AG04450 (cell line): ENCODE measurements around the gene PRDM8. TPM values are rescaled to one million over a fixed set of nuclear protein-coding genes. Genes with fewer than 3 reads are reported as not detected.

Source experiments
- CTCF ChIA-PET: fragments of 300-600, 350-600 bp; formaldehyde crosslinking; extraction: SDS; loops from one replicate; lab custom pipeline; 2022; ENCODE audit warnings: antibody characterized with exemption, inconsistent platforms; lab: Charles Lee
- POLR2A ChIA-PET: fragments of 350-600 bp; formaldehyde crosslinking; extraction: SDS; loops from one replicate; lab custom pipeline; 2021; ENCODE audit warnings: antibody characterized with exemption, inconsistent platforms; lab: Yijun Ruan, JAX
- DNase-seq: peaks from one replicate; pipeline ENCODE4 v3.0.0-alpha.2; 2011; ENCODE audit warnings: low read depth, low spot score
- H3K27ac ChIP-seq: one replicate; pipeline ENCODE4 v1.5.1; 2012; ENCODE audit warnings: low read depth, low read length, control low read depth
- H3K27me3 ChIP-seq: one replicate; pipeline ENCODE4 v1.6.0; 2012; ENCODE audit warnings: low read length; ENCODE audit not compliant: control insufficient read depth, insufficient read depth
- H3K4me3 ChIP-seq: 2 replicates; pipeline ENCODE4 v1.5.1; 2011; ENCODE audit warnings: mild to moderate bottlenecking, low read depth, low read length, control low read depth
- H3K9me3 ChIP-seq: 2 replicates; pipeline ENCODE4 v1.5.1; 2012; ENCODE audit warnings: low read length; ENCODE audit not compliant: control insufficient read depth, insufficient read depth
- CTCF ChIP-seq: IDR thresholded peaks from 2 replicates; pipeline ENCODE4 v1.5.1; 2011; ENCODE audit warnings: low read depth, low read length, control low read depth, inconsistent platforms
- polyA plus RNA-seq: library from polyadenylated mRNA; depleted of rRNA; stranded (reverse); fragments of >200 nt; gene quantifications from 2 replicates; pipeline ENCODE4 v1.2.3, GENCODE V29; 2011

The PRDM8 gene
- polyA plus RNA-seq, 1 experiment, result 12.8 TPM

GRCh38 chr4:80165855-80166254, 31.4 kb upstream of the PRDM8 start:
- ChIA-PET POLR2A (no interaction called here), CTCF (interaction anchor here (0.9 to 1.2 kb wide), 2 partner anchors 11 to 41 kb away, joined by 4 read pairs; no protein-coding TSS in a partner anchor)

GRCh38 chr4:80171251-80171650, 26.1 kb upstream of the PRDM8 start:
- DNase-seq, result no peak
- TF ChIP-seq CTCF, result no peak
- H3K9me3 ChIP-seq, result no peaks in the 10 kb centered on the region
- H3K27me3 ChIP-seq, result no peaks in the 10 kb centered on the region
- no peak overlapping the region for H3K27ac ChIP-seq
- ChIA-PET CTCF (interaction anchor here (1.0 to 2.0 kb wide), 4 partner anchors 10 to 819 kb away, joined by 3 to 8 read pairs (median 6); no protein-coding TSS in a partner anchor), POLR2A (interaction anchor here (0.6 kb wide), 1 partner anchor 69 kb away, joined by 3 read pairs; no protein-coding TSS in a partner anchor)
- H3K4me3 ChIP-seq, result no peak overlapping the region

More at GRCh38 chr4:80165855-80166254, 31.4 kb upstream of the PRDM8 start:
- no peak overlapping the region for H3K27ac ChIP-seq
- H3K4me3 ChIP-seq, result no peak overlapping the region
- no peaks in the 10 kb centered on the region for H3K27me3 ChIP-seq
- no peak for TF ChIP-seq CTCF
- H3K9me3 ChIP-seq, result no peaks in the 10 kb centered on the region
- DNase-seq, result no peak

DNA sequence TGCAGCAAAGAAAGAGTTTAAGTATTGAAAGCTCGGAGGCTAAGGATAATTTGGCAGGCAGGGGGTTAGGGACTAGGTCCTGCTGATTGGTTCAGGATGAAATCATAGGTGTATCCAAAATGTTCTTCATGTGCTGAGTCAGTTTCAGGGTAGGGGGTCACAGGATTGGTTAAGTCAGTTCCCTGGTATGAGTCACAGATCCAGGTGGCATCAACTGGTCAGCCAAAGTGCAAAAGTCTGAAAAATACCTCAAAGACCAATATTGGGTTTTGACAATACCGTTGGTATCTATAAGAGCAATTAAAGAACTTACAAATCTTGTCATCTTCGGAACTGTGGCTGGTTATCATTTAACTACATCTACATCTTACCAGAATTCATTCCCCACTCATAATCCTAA, 25.6 kb upstream of the PRDM8 start:
- CTCF ChIA-PET, result interaction anchor here (1.0 to 2.0 kb wide), 4 partner anchors 10 to 818 kb away, joined by 3 to 8 read pairs (median 6); no protein-coding TSS in a partner anchor
- no peak for DNase-seq
- H3K27me3 ChIP-seq, result no peaks in the 10 kb centered on the region
- POLR2A ChIA-PET, result interaction anchor here (0.6 kb wide), 1 partner anchor 69 kb away, joined by 3 read pairs; no protein-coding TSS in a partner anchor
- TF ChIP-seq CTCF, result no peak
- no peaks in the 10 kb centered on the region for H3K9me3 ChIP-seq
- no peak overlapping the region for H3K4me3 ChIP-seq
- H3K27ac ChIP-seq, result no peak overlapping the region

GRCh38 chr4:80172203-80172602, 25.1 kb upstream of the PRDM8 start:
- CTCF ChIA-PET, result interaction anchor here (1.0 to 2.0 kb wide), 3 partner anchors 9 to 818 kb away, joined by 3 to 8 read pairs (median 5); no protein-coding TSS in a partner anchor
- Histone ChIP-seq H3K27ac (no peak overlapping the region), H3K27me3 (no peaks in the 10 kb centered on the region), H3K9me3 (no peaks in the 10 kb centered on the region), H3K4me3 (no peak overlapping the region)
- POLR2A ChIA-PET, result interaction anchor here (0.6 kb wide), 1 partner anchor 10 kb away, joined by 3 read pairs; no protein-coding TSS in a partner anchor
- TF ChIP-seq CTCF, result no peak
- DNase-seq, result no peak

- CTCF ChIA-PET, result interaction anchor here (0.6 kb wide), 1 partner anchor 11 kb away, joined by 4 read pairs; no protein-coding TSS in a partner anchor
- Histone ChIP-seq H3K27me3 (no peaks in the 10 kb centered on the region), H3K9me3 (peaks cover 3% of the 10 kb centered on the region; the same call in 1 of the 2 replicates), H3K4me3 (no peak overlapping the region), H3K27ac (no peak overlapping the region)
- DNase-seq, result no peak
- POLR2A ChIA-PET, result no interaction called here
- no peak for TF ChIP-seq CTCF
Measured at GRCh38 chr4:80173401-80173800, 23.9 kb upstream of the PRDM8 start.
